AG10803 (cell line): ENCODE results near the gene RPL12.

Experiments used
- DNase-seq: peaks from one replicate; pipeline ENCODE4 v3.0.0; 2010; ENCODE audit warnings: low read depth
- H3K4me3 ChIP-seq: 2 replicates; pipeline ENCODE4 v1.5.1; 2011; ENCODE audit warnings: mild to moderate bottlenecking, low read length, control low read depth
- TF ChIP-seq, protein P1 (sequence below): conservative IDR thresholded peaks from 2 replicates; pipeline ENCODE4 v1.5.1; 2011; ENCODE audit warnings: mild to moderate bottlenecking, low read length, control low read depth, inconsistent platforms

The RPL12 gene

GRCh38 chr9:127426756-127427155, 24.4 kb downstream of the RPL12 start:
- TF ChIP-seq, protein P1, sequence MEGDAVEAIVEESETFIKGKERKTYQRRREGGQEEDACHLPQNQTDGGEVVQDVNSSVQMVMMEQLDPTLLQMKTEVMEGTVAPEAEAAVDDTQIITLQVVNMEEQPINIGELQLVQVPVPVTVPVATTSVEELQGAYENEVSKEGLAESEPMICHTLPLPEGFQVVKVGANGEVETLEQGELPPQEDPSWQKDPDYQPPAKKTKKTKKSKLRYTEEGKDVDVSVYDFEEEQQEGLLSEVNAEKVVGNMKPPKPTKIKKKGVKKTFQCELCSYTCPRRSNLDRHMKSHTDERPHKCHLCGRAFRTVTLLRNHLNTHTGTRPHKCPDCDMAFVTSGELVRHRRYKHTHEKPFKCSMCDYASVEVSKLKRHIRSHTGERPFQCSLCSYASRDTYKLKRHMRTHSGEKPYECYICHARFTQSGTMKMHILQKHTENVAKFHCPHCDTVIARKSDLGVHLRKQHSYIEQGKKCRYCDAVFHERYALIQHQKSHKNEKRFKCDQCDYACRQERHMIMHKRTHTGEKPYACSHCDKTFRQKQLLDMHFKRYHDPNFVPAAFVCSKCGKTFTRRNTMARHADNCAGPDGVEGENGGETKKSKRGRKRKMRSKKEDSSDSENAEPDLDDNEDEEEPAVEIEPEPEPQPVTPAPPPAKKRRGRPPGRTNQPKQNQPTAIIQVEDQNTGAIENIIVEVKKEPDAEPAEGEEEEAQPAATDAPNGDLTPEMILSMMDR, result no peak
- DNase-seq, result no peak
- no peak overlapping the region for H3K4me3 ChIP-seq

- no peak for DNase-seq
- TF ChIP-seq, protein P1, result peak; percentile 7; the same call in 1 of the 2 replicates
- peak overlapping the region; percentile 96 for H3K4me3 ChIP-seq
Measured at GRCh38 chr9:127424676-127424999, 26.6 kb downstream of the RPL12 start.

DNA sequence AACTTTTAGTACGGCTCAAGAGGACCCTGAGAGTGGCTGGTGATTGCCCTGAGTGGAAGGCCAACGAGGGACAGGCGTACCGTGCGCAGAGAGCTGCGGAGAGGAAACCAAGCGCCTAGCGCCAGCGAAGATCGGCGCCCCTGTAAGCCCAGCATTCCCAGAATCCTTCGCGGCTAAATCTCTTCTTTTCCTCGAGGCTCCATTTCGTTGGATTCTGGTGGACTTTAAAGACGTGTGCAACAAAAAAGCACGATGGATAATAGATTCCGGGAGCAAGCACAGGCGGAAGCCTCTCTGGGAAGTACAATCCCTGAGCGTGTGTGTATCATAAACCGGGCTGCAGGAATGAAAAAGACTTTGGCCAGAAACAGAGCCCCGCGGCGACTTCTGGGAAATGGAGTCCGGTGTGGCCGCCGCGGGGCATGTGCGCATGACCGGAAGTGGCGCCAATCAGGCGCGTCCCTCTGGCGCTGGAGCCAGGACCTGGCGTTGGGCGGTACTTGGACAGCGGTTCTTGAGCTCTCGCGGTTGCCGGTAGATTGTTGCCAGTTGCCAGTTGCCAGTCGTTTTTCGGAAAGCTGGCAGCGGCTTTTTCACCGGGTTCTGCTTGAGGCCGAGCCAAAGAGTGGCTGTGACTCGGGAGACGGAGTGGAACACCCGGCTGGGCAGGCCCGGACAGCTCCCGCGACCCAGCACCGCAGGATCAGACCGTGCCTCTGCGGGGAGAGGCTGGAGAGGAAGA, 27.1 kb downstream of the RPL12 start, which contains the start of gene ZNF79:
Gene ZNF79, plus strand, starts transcription at position 449 of the 742 bp plus-strand sequence. CDS start 406 bp downstream, outside the sequence.
- peak; percentile 88 for DNase-seq
- H3K4me3 ChIP-seq, result peak within 1 kb of the TSS; percentile 96
- TF ChIP-seq, protein P1, result no peak; the same call in 1 of the 2 replicates

DNA sequence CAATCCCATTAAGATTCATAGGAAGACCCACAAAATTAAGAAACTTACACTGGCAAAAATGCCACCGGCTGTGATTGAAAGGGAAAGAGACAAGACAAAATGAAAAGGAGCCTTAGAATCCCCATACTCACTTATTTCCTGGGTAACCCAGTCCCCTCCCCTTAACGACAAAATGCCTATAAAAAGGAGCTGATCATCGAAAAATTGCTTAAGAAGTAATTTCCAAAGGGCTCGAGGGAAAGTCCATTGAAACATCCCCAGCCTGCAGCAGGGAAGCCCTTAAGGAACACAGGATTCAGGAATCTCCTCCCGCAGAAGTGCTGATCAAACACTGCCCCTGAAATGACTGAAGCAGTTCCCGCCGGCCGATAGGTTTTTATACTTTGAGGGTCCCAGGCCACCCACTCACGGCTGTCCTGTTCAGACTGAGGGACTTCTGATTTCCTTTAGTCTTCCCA, 27.7 kb downstream of the RPL12 start:
- peak overlapping the region; percentile 96 for H3K4me3 ChIP-seq
- no peak for DNase-seq
- TF ChIP-seq, protein P1, result no peak

DNA sequence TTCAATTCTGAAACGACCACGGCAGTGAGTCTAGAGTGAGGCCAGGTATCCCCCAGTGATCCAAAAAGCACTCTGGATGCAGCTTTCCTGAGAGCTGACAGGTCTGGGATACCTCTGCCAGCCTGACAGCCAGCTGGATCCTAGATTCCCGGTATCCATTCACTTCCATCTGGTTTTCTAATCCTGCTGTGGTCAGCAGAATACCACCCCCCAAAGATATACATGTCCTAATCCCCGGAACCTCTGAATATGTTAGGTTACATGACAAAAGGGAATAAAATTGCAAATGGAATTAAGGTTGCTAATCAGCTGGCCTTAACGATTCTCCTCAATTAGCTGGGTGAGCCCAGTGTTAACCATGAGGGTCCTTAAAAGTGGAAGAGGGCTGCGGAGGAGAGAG, 28.4 kb downstream of the RPL12 start:
- peak overlapping the region; percentile 96 for H3K4me3 ChIP-seq
- TF ChIP-seq, protein P1, result no peak
- DNase-seq, result no peak

- TF ChIP-seq, protein P1, result no peak
- peak overlapping the region; percentile 96; the same call in 1 of the 2 replicates for H3K4me3 ChIP-seq
- no peak for DNase-seq
Measured at GRCh38 chr9:127422133-127422782, 28.9 kb downstream of the RPL12 start.

DNA sequence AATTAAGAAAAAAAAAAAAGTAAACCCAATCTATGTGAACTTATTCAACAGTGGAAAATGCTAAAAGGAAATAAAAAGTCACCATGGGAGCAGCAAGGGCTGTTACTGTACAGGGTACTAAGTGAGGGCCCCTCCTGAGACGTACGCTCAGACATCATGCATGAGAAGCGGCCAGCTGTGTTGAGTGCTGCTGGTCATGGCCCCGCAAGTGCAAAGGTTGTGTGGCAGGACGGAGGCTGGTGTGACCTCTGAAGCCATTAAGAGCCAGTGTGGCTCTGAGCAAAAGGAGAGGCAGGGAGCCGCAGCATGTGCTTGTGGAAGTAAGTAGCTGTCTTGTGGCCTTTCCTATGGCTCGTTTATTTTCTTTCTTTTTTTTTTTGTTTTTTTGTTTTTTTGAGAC, 30.1 kb downstream of the RPL12 start:
- DNase-seq, result no peak
- TF ChIP-seq, protein P1, result no peak

More for the DNA sequence above, 30.1 kb downstream of the RPL12 start:
- H3K4me3 ChIP-seq, result no peak overlapping the region
